ENCODE measurements around the gene OLFM1. TPM values are rescaled to one million over a fixed set of nuclear protein-coding genes. Genes with fewer than 3 reads are reported as not detected.

Gene OLFM1
- total and polyA plus RNA-seq, 2 donors (not counting 1 experiment from before 2014, with no cell fraction given), result 0.07 TPM; not detected in 1

DNA sequence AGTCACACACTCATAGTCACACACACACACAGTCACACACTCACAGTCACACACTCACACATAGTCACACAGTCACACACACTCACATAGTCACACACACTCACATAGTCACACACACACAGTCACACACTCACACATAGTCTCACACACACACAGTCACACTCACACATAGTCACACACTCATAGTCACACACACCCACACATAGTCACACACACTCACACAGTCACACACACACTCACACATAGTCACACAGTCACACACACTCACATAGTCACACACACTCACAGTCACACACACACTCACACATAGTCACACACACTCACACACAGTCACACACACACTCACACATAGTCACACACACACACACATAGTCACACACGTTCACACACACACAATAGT lies 4.1 kb downstream of the OLFM1 start:
- Histone ChIP-seq H3K36me3 (replicated peaks in 1 of 2; ENCODE audit: control extremely low read depth in 1 of 2, control insufficient read depth in 1 of 2, extremely low read depth in 1 of 2, insufficient read depth in 2 of 2, low read length in 1 of 2) (no peaks in the 10 kb centered on the region), H3K9me3 (ENCODE audit: control extremely low read depth in 1 of 3, control insufficient read depth in 2 of 3, insufficient read depth in 1 of 3, low read length in 2 of 3) (peaks cover 0 to 3% (median 0%) of the 10 kb centered on the region in 3 donors), H3K27ac (ENCODE audit: low read length in 2 of 2) (no peak overlapping the region), H4K20me1 (ENCODE audit: control insufficient read depth, insufficient read depth, low read length, poor library complexity, severe bottlenecking) (no peaks in the 10 kb centered on the region), H3K79me2 (ENCODE audit: control insufficient read depth, insufficient read depth, low read length) (no peaks in the 10 kb centered on the region), H2AFZ (ENCODE audit: insufficient read depth, low read depth, low read length, poor library complexity, severe bottlenecking) (no peak overlapping the region), H3K9ac (ENCODE audit: low read length) (no peak overlapping the region), H3K4me3 (ENCODE audit: control extremely low read depth in 1 of 5, extremely low read depth in 1 of 5, insufficient read depth in 1 of 5, low read depth in 2 of 5, low read length in 4 of 5) (no peak overlapping the region), H3K4me2 (replicated peaks; ENCODE audit: low read depth, low read length, poor library complexity, severe bottlenecking) (no peak overlapping the region), H3K27me3 (replicated peaks in 1 of 4; ENCODE audit: control extremely low read depth in 1 of 4, control insufficient read depth in 3 of 4, insufficient read depth in 4 of 4, low read length in 3 of 4) (peaks cover 0 to 36% (median 5%) of the 10 kb centered on the region in 4 experiments), H3K4me1 (ENCODE audit: control insufficient read depth in 2 of 2, insufficient read depth in 2 of 2, low read length in 2 of 2) (no peaks in the 10 kb centered on the region)
- intact Hi-C loops (cut with micrococcal nuclease), result no loop called here
- WGBS (ENCODE audit: insufficient coverage), result no CpG with 5 or more reads among the region's 1 CpG
- H3K9me3 Mint-ChIP-seq (ENCODE audit: insufficient read depth), result peaks cover 4% of the 10 kb centered on the region
- TF ChIP-seq EZH2 (IDR thresholded peaks at IDR 0.05; ENCODE audit: borderline replicate concordance, insufficient read depth, low read depth, low read length, poor library complexity, severe bottlenecking), result no peak
- TF ChIP-seq, protein P1, sequence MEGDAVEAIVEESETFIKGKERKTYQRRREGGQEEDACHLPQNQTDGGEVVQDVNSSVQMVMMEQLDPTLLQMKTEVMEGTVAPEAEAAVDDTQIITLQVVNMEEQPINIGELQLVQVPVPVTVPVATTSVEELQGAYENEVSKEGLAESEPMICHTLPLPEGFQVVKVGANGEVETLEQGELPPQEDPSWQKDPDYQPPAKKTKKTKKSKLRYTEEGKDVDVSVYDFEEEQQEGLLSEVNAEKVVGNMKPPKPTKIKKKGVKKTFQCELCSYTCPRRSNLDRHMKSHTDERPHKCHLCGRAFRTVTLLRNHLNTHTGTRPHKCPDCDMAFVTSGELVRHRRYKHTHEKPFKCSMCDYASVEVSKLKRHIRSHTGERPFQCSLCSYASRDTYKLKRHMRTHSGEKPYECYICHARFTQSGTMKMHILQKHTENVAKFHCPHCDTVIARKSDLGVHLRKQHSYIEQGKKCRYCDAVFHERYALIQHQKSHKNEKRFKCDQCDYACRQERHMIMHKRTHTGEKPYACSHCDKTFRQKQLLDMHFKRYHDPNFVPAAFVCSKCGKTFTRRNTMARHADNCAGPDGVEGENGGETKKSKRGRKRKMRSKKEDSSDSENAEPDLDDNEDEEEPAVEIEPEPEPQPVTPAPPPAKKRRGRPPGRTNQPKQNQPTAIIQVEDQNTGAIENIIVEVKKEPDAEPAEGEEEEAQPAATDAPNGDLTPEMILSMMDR (IDR thresholded peaks at IDR 0.05), result no peak
- DNase-seq (no peak), ATAC-seq (ENCODE audit: low read depth) (no peak)
- ChIA-PET POLR2A (no interaction called here), CTCF (no interaction called here)
- H3K4me1 Mint-ChIP-seq, result peaks cover 1% of the 10 kb centered on the region
- no peak overlapping the region for H3K27ac Mint-ChIP-seq
- H3K27me3 Mint-ChIP-seq, result peaks cover 54% of the 10 kb centered on the region
- no peak overlapping the region for H3K4me3 Mint-ChIP-seq

DNA sequence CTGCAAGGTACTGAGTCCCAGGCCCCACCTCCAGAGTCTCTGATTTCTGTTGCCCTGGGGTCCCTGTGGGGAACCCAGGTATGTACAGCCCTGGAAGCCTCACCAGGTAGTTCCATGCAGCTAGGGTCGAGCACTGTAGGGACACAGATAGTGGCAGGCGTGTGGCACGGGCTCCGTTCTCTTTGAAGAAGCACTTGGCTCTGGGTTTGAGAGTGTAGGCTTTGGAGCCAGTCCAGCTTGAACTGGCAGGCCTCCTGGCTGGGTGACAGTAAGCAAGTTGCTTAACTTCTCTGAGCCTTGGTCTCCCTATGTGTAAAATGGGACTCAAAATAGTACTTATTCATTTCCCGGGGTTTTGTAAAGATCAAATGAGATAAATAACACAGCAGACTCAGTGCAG lies 5.6 kb downstream of the OLFM1 start:
- Histone ChIP-seq H3K4me2 (replicated peaks; ENCODE audit: low read depth, low read length, poor library complexity, severe bottlenecking) (no peak overlapping the region), H3K4me1 (ENCODE audit: control insufficient read depth in 2 of 2, insufficient read depth in 2 of 2, low read length in 2 of 2) (no peaks in the 10 kb centered on the region), H3K4me3 (ENCODE audit: control extremely low read depth in 1 of 5, extremely low read depth in 1 of 5, insufficient read depth in 1 of 5, low read depth in 2 of 5, low read length in 4 of 5) (no peak overlapping the region), H3K79me2 (ENCODE audit: control insufficient read depth, insufficient read depth, low read length) (no peaks in the 10 kb centered on the region), H3K27me3 (replicated peaks in 1 of 4; ENCODE audit: control extremely low read depth in 1 of 4, control insufficient read depth in 3 of 4, insufficient read depth in 4 of 4, low read length in 3 of 4) (peaks cover 0 to 38% (median 4%) of the 10 kb centered on the region in 4 experiments), H2AFZ (ENCODE audit: insufficient read depth, low read depth, low read length, poor library complexity, severe bottlenecking) (no peak overlapping the region), H3K9me3 (ENCODE audit: control extremely low read depth in 1 of 3, control insufficient read depth in 2 of 3, insufficient read depth in 1 of 3, low read length in 2 of 3) (no peaks in the 10 kb centered on the region), H3K36me3 (replicated peaks in 1 of 2; ENCODE audit: control extremely low read depth in 1 of 2, control insufficient read depth in 1 of 2, extremely low read depth in 1 of 2, insufficient read depth in 2 of 2, low read length in 1 of 2) (no peaks in the 10 kb centered on the region), H4K20me1 (ENCODE audit: control insufficient read depth, insufficient read depth, low read length, poor library complexity, severe bottlenecking) (no peaks in the 10 kb centered on the region), H3K27ac (ENCODE audit: low read length in 2 of 2) (no peak overlapping the region), H3K9ac (ENCODE audit: low read length) (no peak overlapping the region)
- TF ChIP-seq, protein P1 (IDR thresholded peaks at IDR 0.05), result no peak
- no peak for TF ChIP-seq EZH2 (IDR thresholded peaks at IDR 0.05; ENCODE audit: borderline replicate concordance, insufficient read depth, low read depth, low read length, poor library complexity, severe bottlenecking)
- ChIA-PET POLR2A (no interaction called here), CTCF (no interaction called here)
- Mint-ChIP-seq H3K9me3 (ENCODE audit: insufficient read depth) (peaks cover 4% of the 10 kb centered on the region), H3K4me3 (no peak overlapping the region), H3K27ac (no peak overlapping the region), H3K4me1 (no peaks in the 10 kb centered on the region), H3K27me3 (peaks cover 66% of the 10 kb centered on the region)
- ATAC-seq (ENCODE audit: low read depth) (no peak), DNase-seq (no peak)
- intact Hi-C loops (cut with micrococcal nuclease), result no loop called here
- WGBS (ENCODE audit: insufficient coverage), result 64% methylated on average over 4 of the region's 5 CpGs
